Omental fat pad (tissue), 4 donors: Measurements from ENCODE around the gene CHML. TPM values are rescaled to one million over a fixed set of nuclear protein-coding genes. Genes with fewer than 3 reads are reported as not detected.

ENCODE experiments used
- ATAC-seq: fragments of 150-250 bp; one replicate; pipeline ENCODE4 v1.9.1; 2016; ENCODE audit warnings: mild to moderate bottlenecking, moderate library complexity; ENCODE audit not compliant: low FRiP score
- DNase-seq: peaks from one replicate; pipeline ENCODE4 v3.0.0-alpha.2; 2019; ENCODE audit warnings: low spot score
- total RNA-seq, 4 donors: library from RNA; depleted of rRNA; stranded (reverse); fragments of >200 nt; gene quantifications; one replicate each; pipeline ENCODE4 v1.1.0, GENCODE V29; 2016
- TF ChIP-seq, protein P1 (sequence below), 3 donors: fragments of 450-650 bp; IDR thresholded peaks; one replicate each; pipeline ENCODE4 v1.5.1; 2016 to 2017; ENCODE audit warnings: antibody characterized with exemption in 3 of 3, mild to moderate bottlenecking in 3 of 3, moderate library complexity in 2 of 3

CHML gene
- total RNA-seq, 4 donors from 2014 or later, result 4.8 to 12.6 (median 7.7) TPM

DNA sequence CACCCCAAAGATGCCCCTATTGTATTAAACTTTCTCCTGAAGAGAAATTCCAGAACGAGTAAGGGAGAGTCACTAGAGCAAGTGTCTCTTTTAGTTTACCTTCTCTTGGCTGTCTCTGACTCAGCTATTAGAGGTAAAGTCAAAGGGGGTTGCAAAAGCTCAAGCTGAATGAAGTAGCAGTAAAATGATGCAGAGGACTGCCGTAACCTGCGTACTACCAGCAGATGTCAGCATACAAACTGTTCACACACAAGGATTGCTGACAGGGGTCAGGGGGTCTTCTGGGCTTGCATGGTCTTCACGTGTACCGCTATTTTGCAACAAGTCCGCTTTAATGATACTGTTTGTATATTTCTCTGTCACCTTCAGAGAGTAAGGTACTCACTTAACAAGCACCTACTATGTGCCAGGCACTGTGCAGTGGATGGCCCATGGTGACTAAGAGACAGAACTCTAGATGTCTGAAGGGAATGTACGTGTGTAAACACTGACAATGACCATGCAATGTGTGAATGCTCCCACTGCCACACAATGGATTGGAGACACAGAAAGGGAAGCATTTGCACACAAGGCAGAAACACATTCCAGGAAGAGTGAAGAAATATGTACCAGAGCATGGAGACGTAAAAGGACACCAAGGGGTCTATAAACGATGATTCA lies 34.9 kb downstream of the CHML start:
- ATAC-seq (no peak), DNase-seq (no peak)
- TF ChIP-seq, protein P1, sequence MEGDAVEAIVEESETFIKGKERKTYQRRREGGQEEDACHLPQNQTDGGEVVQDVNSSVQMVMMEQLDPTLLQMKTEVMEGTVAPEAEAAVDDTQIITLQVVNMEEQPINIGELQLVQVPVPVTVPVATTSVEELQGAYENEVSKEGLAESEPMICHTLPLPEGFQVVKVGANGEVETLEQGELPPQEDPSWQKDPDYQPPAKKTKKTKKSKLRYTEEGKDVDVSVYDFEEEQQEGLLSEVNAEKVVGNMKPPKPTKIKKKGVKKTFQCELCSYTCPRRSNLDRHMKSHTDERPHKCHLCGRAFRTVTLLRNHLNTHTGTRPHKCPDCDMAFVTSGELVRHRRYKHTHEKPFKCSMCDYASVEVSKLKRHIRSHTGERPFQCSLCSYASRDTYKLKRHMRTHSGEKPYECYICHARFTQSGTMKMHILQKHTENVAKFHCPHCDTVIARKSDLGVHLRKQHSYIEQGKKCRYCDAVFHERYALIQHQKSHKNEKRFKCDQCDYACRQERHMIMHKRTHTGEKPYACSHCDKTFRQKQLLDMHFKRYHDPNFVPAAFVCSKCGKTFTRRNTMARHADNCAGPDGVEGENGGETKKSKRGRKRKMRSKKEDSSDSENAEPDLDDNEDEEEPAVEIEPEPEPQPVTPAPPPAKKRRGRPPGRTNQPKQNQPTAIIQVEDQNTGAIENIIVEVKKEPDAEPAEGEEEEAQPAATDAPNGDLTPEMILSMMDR (IDR thresholded peaks at IDR 0.05), result no peak

DNA sequence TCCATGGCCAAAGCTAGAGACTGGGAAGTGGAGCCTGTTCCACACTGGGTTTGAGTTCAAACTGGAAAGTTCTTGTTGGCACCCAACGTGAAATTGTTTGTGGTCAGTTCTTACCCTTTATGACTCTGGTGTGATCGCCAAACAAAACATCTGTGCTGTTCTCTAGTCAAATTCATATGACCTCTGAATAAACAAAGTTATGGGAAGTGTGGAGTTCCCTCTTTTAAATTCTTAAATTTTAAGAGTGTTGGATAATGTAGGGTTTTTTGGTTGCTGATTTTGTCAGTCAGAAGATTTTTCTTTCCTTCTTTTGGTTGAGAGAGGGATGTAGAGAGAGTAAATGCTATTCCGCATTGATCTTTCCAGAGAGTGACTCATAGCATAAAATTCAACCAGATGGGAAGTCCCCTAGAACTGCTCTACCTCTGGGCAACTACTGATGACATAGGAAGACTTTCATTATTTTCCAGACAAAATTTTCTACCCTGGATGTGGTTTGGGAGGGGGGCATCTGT lies 36.4 kb downstream of the CHML start:
- no peak for DNase-seq
- no peak for ATAC-seq
- TF ChIP-seq, protein P1 (IDR thresholded peaks at IDR 0.05), result no peak

DNA sequence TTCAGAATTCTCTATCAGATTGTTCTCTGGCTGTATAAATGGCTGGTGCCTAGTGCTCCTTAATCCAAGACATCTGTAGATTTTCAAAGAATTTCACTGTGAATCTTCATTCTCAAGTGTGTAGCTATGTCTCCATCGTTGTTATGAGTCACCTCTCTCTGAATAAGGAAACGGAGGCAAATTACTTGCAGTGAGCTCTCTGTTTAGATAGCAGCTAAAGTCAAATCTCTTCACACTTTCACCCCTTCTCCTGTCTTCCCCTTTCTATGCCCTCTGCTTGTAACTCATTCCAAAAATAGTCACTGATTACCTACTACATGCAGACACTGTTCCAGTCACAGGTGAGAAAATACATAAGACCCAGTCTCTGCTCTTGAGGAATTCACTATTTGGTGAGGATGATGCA lies 39.7 kb downstream of the CHML start:
- TF ChIP-seq, protein P1 (IDR thresholded peaks at IDR 0.05), result no peak
- ATAC-seq (no peak), DNase-seq (no peak)

- TF ChIP-seq, protein P1 (IDR thresholded peaks at IDR 0.05), result no peak
- DNase-seq (no peak), ATAC-seq (no peak)
These were observed 41.9 kb downstream of the CHML start for GRCh38 chr1:241598249-241598648.

DNA sequence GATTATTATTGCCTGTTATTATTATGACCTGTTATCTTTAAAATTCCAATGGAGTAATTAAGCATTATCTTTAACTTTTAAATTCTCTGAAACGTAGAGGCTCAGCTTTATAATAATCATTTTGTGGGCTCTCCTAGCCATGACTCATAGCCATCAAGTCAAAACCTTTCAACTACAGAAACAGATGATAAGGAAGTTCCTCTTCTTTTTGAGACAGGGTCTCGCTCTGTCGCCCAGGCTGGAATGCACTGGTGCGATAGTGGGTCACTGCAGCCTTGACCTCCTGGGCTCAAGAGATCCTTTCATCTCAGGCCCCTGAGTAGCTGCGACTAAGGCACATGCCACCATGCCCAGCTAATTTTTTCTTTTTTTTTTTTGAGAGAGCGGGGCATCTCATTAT lies 43.5 kb downstream of the CHML start:
- ATAC-seq (no peak), DNase-seq (no peak)
- TF ChIP-seq, protein P1 (IDR thresholded peaks at IDR 0.05), result no peak

- TF ChIP-seq, protein P1 (IDR thresholded peaks at IDR 0.05), result no peak
- DNase-seq, result no peak
- ATAC-seq, result no peak
These were observed 47.0 kb downstream of the CHML start for GRCh38 chr1:241593186-241593585.

DNA sequence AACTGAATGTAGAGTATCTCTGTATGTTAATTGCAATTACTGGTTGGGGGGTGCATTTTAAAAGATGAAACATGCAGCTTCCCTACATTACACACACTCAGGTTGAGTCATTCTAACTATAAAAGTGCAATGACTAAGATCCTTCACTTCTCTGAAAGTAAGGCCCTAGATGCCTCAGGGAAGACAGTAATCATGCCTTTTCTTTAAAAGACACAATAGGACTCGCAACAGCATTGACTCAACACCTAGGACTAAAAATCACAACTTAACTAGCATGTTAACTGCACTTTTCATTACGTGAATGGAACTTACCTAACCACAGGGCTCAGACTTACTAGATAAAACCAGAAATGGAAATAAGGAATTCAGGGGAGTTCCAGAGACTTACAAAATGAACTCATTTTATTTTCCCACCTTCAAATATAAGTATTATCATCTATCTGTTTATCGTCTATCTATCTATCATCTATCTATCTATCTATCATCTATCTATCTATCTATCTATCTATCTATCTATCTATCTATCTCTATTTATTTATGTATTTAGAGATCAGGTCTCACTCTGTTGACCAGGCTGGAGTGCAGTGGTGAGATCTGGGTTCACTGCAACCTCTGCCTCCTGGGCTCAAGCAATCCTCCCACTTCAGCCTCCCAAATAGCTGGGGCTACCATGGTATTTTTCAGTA lies 47.8 kb downstream of the CHML start:
- no peak for ATAC-seq
- TF ChIP-seq, protein P1 (IDR thresholded peaks at IDR 0.05), result no peak
- DNase-seq, result no peak
